ENCODE results near the gene UBXN2A.

Gene UBXN2A

GRCh38 chr2:23904215-23904614 is 36.0 kb upstream of the UBXN2A start:
- DNase-seq (ENCODE audit: low read depth) = no peak
- no peak overlapping the region for H3K4me3 ChIP-seq (ENCODE audit: low read depth, low read length)
- no peak for TF ChIP-seq MAX (IDR thresholded peaks at IDR 0.05; ENCODE audit: low read depth, low read length)
- no peak for TF ChIP-seq POLR2A (IDR thresholded peaks at IDR 0.05; ENCODE audit: extremely low read depth, insufficient read length)

- TF ChIP-seq POLR2A (IDR thresholded peaks at IDR 0.05; ENCODE audit: extremely low read depth, insufficient read length) (no peak), MAX (IDR thresholded peaks at IDR 0.05; ENCODE audit: low read depth, low read length) (no peak), MYC (IDR thresholded peaks at IDR 0.05; ENCODE audit: low read depth, low read length) (no peak)
- DNase-seq (ENCODE audit: low read depth) = no peak
- H3K4me3 ChIP-seq (ENCODE audit: low read depth, low read length) = no peak overlapping the region
Measured at GRCh38 chr2:23904692-23905091, 35.6 kb upstream of the UBXN2A start.

GRCh38 chr2:23905155-23905554 is 35.1 kb upstream of the UBXN2A start:
- DNase-seq (ENCODE audit: low read depth) = peak; percentile 31
- no peak overlapping the region for H3K4me3 ChIP-seq (ENCODE audit: low read depth, low read length)
- TF ChIP-seq CTCF (IDR thresholded peaks at IDR 0.05; ENCODE audit: low read depth, low read length) = no peak
- TF ChIP-seq MYC (IDR thresholded peaks at IDR 0.05; ENCODE audit: low read depth, low read length) = no peak
- TF ChIP-seq MAX (IDR thresholded peaks at IDR 0.05; ENCODE audit: low read depth, low read length) = no peak
- TF ChIP-seq POLR2A (IDR thresholded peaks at IDR 0.05; ENCODE audit: extremely low read depth, insufficient read length) = no peak

GRCh38 chr2:23912054-23912453 is 28.2 kb upstream of the UBXN2A start:
- no peak for DNase-seq (ENCODE audit: low read depth)
- no peak overlapping the region for H3K4me3 ChIP-seq (ENCODE audit: low read depth, low read length)
- TF ChIP-seq POLR2A (IDR thresholded peaks at IDR 0.05; ENCODE audit: extremely low read depth, insufficient read length) (no peak), MYC (IDR thresholded peaks at IDR 0.05; ENCODE audit: low read depth, low read length) (no peak), MAX (IDR thresholded peaks at IDR 0.05; ENCODE audit: low read depth, low read length) (no peak), CTCF (IDR thresholded peaks at IDR 0.05; ENCODE audit: low read depth, low read length) (no peak)

- no peak overlapping the region for H3K4me3 ChIP-seq (ENCODE audit: low read depth, low read length)
Measured at GRCh38 chr2:23915327-23915726, 24.9 kb upstream of the UBXN2A start.

GRCh38 chr2:23916727-23917405 is 23.4 kb upstream of the UBXN2A start:
- H3K4me3 ChIP-seq (ENCODE audit: low read depth, low read length) = no peak overlapping the region
- TF ChIP-seq MAX (IDR thresholded peaks at IDR 0.05; ENCODE audit: low read depth, low read length) = no peak
- no peak for TF ChIP-seq CTCF (IDR thresholded peaks at IDR 0.05; ENCODE audit: low read depth, low read length)
- no peak for TF ChIP-seq MYC (IDR thresholded peaks at IDR 0.05; ENCODE audit: low read depth, low read length)
- no peak for TF ChIP-seq POLR2A (IDR thresholded peaks at IDR 0.05; ENCODE audit: extremely low read depth, insufficient read length)
- DNase-seq (ENCODE audit: low read depth) = peak; percentile 67

More at GRCh38 chr2:23915327-23915726, 24.9 kb upstream of the UBXN2A start:
- no peak for DNase-seq (ENCODE audit: low read depth)
- TF ChIP-seq CTCF (IDR thresholded peaks at IDR 0.05; ENCODE audit: low read depth, low read length) (no peak), POLR2A (IDR thresholded peaks at IDR 0.05; ENCODE audit: extremely low read depth, insufficient read length) (no peak), MYC (IDR thresholded peaks at IDR 0.05; ENCODE audit: low read depth, low read length) (no peak), MAX (IDR thresholded peaks at IDR 0.05; ENCODE audit: low read depth, low read length) (no peak)
